Uterus (tissue), 4 donors: ENCODE measurements around the gene KDM8. TPM values are rescaled to one million over a fixed set of nuclear protein-coding genes. Genes with fewer than 3 reads are reported as not detected.
A peak's percentile ranks its signal among the peaks of the same experiment; 100 is the strongest.

ENCODE experiments used
- DNase-seq, 2 donors: peaks; one replicate each; pipeline ENCODE4 v3.0.0-alpha.2; 2019 to 2020
- H3K27ac ChIP-seq, 2 donors: fragments of 200-600 bp; sonication (generic); 1 replicate in 1 of 2; 2 replicates in 1 of 2; pipeline ENCODE4 v1.5.1; 2016 to 2018
- H3K27me3 ChIP-seq, 2 donors: fragments of 200-600 bp; sonication (generic); one replicate each; pipeline ENCODE4 v1.5.1; 2018 to 2019; ENCODE audit warnings: control low read depth in 1 of 2
- H3K36me3 ChIP-seq, 2 donors: fragments of 200-600 bp; sonication (generic); one replicate each; pipeline ENCODE4 v1.5.1; 2019; ENCODE audit warnings: control low read depth in 1 of 2
- H3K4me1 ChIP-seq, 2 donors: fragments of 200-600 bp; sonication (generic); one replicate each; pipeline ENCODE4 v1.5.1; 2018 to 2019; ENCODE audit warnings: control low read depth in 1 of 2
- H3K4me3 ChIP-seq, 2 donors: fragments of 200-600 bp; sonication (generic); 1 replicate in 1 of 2; 2 replicates in 1 of 2; pipeline ENCODE4 v1.5.1; 2018 to 2019; ENCODE audit warnings: mild to moderate bottlenecking in 1 of 2
- H3K9me3 ChIP-seq, 2 donors: fragments of 200-600 bp; sonication (generic); one replicate each; pipeline ENCODE4 v1.5.1; 2019; ENCODE audit warnings: control low read depth in 1 of 2
- CTCF ChIP-seq, 4 experiments: fragments of 200-600 bp in 2 of 4; fragments of 450-650 bp in 2 of 4; sonication (generic) in 2 of 4; IDR thresholded peaks; one replicate each; pipeline ENCODE4 v1.5.1; 2016 to 2019; ENCODE audit warnings: antibody characterized with exemption in 4 of 4, mild to moderate bottlenecking in 2 of 4, moderate library complexity in 1 of 4
- POLR2A ChIP-seq, 2 donors: fragments of 450-650 bp; IDR thresholded peaks; one replicate each; pipeline ENCODE4 v1.6.1; 2016; ENCODE audit warnings: antibody characterized with exemption in 2 of 2, mild to moderate bottlenecking in 1 of 2, moderate library complexity in 1 of 2
- intact Hi-C: fragments of 100-400 bp; cut with DNase I; formaldehyde crosslinking; loops from one replicate; pipeline ENCODE4 v1.15.1; 2023; ENCODE audit warnings: low total_unique reads
- total RNA-seq, 4 donors: library from RNA; depleted of rRNA in 3 of 4; stranded (reverse); fragments of >200 nt in 3 of 4; gene quantifications; one replicate each; pipeline versions ENCODE4 v1.1.0 to v1.2.4, GENCODE V29; 2014 to 2023
- donor health status: DM: yes; HTN: yes; CAD: no.

The KDM8 gene
- total RNA-seq, 4 donors from 2014 or later, result 4.1 to 31.0 (median 11.5) TPM; not detected in 1

DNA sequence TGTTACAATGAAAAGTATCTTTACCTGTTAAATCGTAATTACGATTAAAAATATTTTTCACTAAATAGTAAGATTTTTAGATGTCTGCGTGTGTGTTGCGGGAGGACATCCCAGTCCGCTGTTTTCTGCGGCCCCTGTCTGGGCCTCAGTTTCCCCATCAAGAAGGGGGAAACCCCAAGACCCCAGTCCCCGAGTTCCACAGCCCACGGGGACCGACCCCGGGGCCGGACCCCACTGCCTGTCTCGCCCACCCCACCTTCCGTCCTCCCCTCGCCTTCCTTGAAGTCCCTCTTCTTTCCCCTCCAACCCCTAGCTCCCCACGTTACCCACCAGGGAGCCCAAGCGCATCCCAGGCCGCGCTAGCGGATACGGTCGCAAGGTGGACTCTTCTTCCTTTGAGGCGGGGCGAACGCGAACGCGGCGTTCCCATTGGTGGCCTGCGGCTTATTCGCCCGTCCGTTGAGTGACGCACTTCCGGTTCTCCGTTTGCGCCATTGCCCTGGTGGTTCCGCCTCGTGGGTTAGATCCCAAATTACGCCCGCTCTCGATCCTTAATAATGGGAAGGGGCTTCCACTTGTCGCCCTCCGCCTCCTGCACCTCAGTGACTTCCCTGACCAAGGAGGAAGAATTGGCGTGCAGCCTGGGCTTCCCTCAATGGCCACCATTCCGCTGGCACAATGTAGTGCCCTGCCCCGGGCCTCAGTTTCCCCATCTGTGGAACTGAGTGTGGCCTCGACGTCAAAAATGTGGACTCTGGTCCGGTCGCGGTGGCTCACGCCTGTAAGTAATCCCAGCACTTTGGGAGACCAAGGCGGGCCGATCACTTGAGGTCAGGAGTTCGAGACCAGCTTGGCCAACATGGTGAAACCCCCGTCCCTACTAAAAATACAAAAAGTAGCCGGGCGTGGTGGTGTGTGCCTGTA, 65.3 kb downstream of the KDM8 start, which contains the start of gene NSMCE1:
Gene NSMCE1, minus strand, starts transcription at position 397 of the 924 bp plus-strand sequence. CDS start 11,202 bp downstream, outside the sequence.
- Histone ChIP-seq H3K36me3 (no peaks in the 10 kb centered on the region), H3K9me3 (no peaks in the 10 kb centered on the region), H3K4me1 (peaks cover 0 to 4% of the 10 kb centered on the region in 2 donors), H3K27ac (peak within 1 kb of the TSS; percentile 82 to 92), H3K27me3 (no peaks in the 10 kb centered on the region), H3K4me3 (peak within 1 kb of the TSS; percentile 69 to 96)
- peak; percentile 13 to 54 (median 30) for TF ChIP-seq CTCF (IDR thresholded peaks at IDR 0.05)
- TF ChIP-seq POLR2A (IDR thresholded peaks at IDR 0.05), result peak; percentile 79 to 92
- intact Hi-C loops, result no loop called here
- peak; percentile 98 for DNase-seq

GRCh38 chr16:27269300-27270150, 66.2 kb downstream of the KDM8 start:
- peak overlapping the region; percentile 69 to 96 for H3K4me3 ChIP-seq
- no peak for TF ChIP-seq CTCF (IDR thresholded peaks at IDR 0.05)
- no peak for TF ChIP-seq POLR2A (IDR thresholded peaks at IDR 0.05)
- no peaks in the 10 kb centered on the region for H3K36me3 ChIP-seq
- H3K4me1 ChIP-seq, result peaks cover 0 to 4% of the 10 kb centered on the region in 2 donors
- intact Hi-C loops, result no loop called here
- H3K27me3 ChIP-seq, result no peaks in the 10 kb centered on the region
- no peaks in the 10 kb centered on the region for H3K9me3 ChIP-seq
- no peak for DNase-seq
- peak overlapping the region in 1 of 2 donors; percentile 92 for H3K27ac ChIP-seq

GRCh38 chr16:27270349-27270748, 67.0 kb downstream of the KDM8 start:
- no peaks in the 10 kb centered on the region for H3K36me3 ChIP-seq
- H3K4me1 ChIP-seq, result peaks cover 0 to 4% of the 10 kb centered on the region in 2 donors
- TF ChIP-seq POLR2A (IDR thresholded peaks at IDR 0.05), result no peak
- no peak for TF ChIP-seq CTCF (IDR thresholded peaks at IDR 0.05)
- H3K27ac ChIP-seq, result no peak overlapping the region
- no peak for DNase-seq
- H3K4me3 ChIP-seq, result no peak overlapping the region
- H3K27me3 ChIP-seq, result no peaks in the 10 kb centered on the region
- intact Hi-C loops, result no loop called here
- H3K9me3 ChIP-seq, result no peaks in the 10 kb centered on the region

Other genes starting within 250 kb of the KDM8 start
- gene C16orf82, start 136.6 kb upstream of the KDM8 start, total RNA-seq, result not detected
- 10 to 100 TPM in 3 of 4 donors, 1 to 10 TPM in 1; 3.2 to 43.6 (median 35.6) TPM for gene NSMCE1, start 65.2 kb downstream of the KDM8 start, total RNA-seq
- 100 to 1,000 TPM in 1 of 4 donors, 10 to 100 TPM in 2, 1 to 10 TPM in 1; 9.4 to 137 (median 45.4) TPM for gene IL4R, start 110.4 kb downstream of the KDM8 start, total RNA-seq
- gene IL21R, start 198.6 kb downstream of the KDM8 start, total RNA-seq, result under 1 TPM in 2 of 4 donors, not detected in 2; 0.21 to 0.46 TPM